Calu3 (cell line): ENCODE results near the gene AGA. TPM values are rescaled to one million over a fixed set of nuclear protein-coding genes. Genes with fewer than 3 reads are reported as not detected.

ENCODE experiments used
- Bru-seq: library from RNA; stranded (reverse); fragments of 400-500 nt; gene quantifications from one replicate; lab custom pipeline; 2021; lab: Mats Ljungman, UMichigan
- BruChase-seq, 2 experiments: library from RNA; stranded (reverse); fragments of 400-500 nt; gene quantifications; one replicate each; lab custom pipeline; 2021; lab: Mats Ljungman, UMichigan
- BruUV-seq: library from RNA; stranded (reverse); fragments of 400-500 nt; replicated peaks from 2 replicates; lab custom pipeline; 2021; lab: Mats Ljungman, UMichigan
- CTCF ChIA-PET: fragments of 300-600 bp; sonication (Branson Sonifier 250); formaldehyde crosslinking; loops from one replicate; lab custom pipeline; 2022; ENCODE audit warnings: antibody characterized with exemption; lab: Charles Lee
- DNase-seq: peaks from one replicate; pipeline ENCODE4 v3.0.0; 2022
- H3K27ac Mint-ChIP-seq: one replicate; pipeline ENCODE4 v1.8.0; 2022; ENCODE audit warnings: mixed read lengths; ENCODE audit not compliant: unreplicated experiment
- H3K27me3 Mint-ChIP-seq: one replicate; pipeline ENCODE4 v1.8.0; 2022; ENCODE audit warnings: mixed read lengths; ENCODE audit not compliant: unreplicated experiment
- H3K36me3 Mint-ChIP-seq: one replicate; pipeline ENCODE4 v1.8.0; 2022; ENCODE audit warnings: mild to moderate bottlenecking, moderate library complexity, mixed read lengths; ENCODE audit not compliant: insufficient read depth, unreplicated experiment
- H3K4me1 Mint-ChIP-seq: one replicate; pipeline ENCODE4 v1.8.0; 2022; ENCODE audit warnings: mild to moderate bottlenecking, low read depth, mixed read lengths; ENCODE audit not compliant: unreplicated experiment
- H3K4me3 Mint-ChIP-seq: one replicate; pipeline ENCODE4 v1.8.0; 2022; ENCODE audit warnings: mild to moderate bottlenecking, low read depth, moderate library complexity, mixed read lengths; ENCODE audit not compliant: unreplicated experiment
- H3K9me3 Mint-ChIP-seq: one replicate; pipeline ENCODE4 v1.8.0; 2022; ENCODE audit warnings: low read depth, mixed read lengths; ENCODE audit not compliant: unreplicated experiment
- intact Hi-C: fragments of 100-400 bp; cut with micrococcal nuclease; formaldehyde crosslinking; loops from one replicate; pipeline ENCODE4 v1.10.0; 2022; ENCODE audit not compliant: unreplicated experiment
- long read RNA-seq: library from polyadenylated mRNA; stranded (forward); transcript quantifications from one replicate; pipeline ENCODE4 v2.0.0, GENCODE V29; 2022
- total RNA-seq: library from RNA; stranded (reverse); gene quantifications from 2 replicates; pipeline ENCODE4 v1.2.3, GENCODE V29; 2022
- TF ChIP-seq, protein P1 (sequence below): fragments of 200-600 bp; IDR thresholded peaks from one replicate; pipeline ENCODE4 v1.8.0; 2022; ENCODE audit warnings: antibody characterized with exemption; ENCODE audit not compliant: unreplicated experiment

The AGA gene
- total RNA-seq = 21.5 and 22.7 TPM in 2 replicates
- Bru-seq, nascent RNA = percentile 70 among the genes with signal in this experiment
- percentile 66 among the genes with signal in this experiment for BruChase-seq, experiment 1, labeled RNA remaining after a 6-hour chase
- percentile 62 among the genes with signal in this experiment for BruChase-seq, experiment 2, labeled RNA remaining after a 2-hour chase
- long read RNA-seq, transcript AGA-201 (9 exons, 2,107 nt) = major isoform, 43 of 49 reads
- long read RNA-seq, partial matches to known transcripts = 3 of 49 reads
- long read RNA-seq, other reads (novel, unspliced or antisense) = 3 of 49 reads

DNA sequence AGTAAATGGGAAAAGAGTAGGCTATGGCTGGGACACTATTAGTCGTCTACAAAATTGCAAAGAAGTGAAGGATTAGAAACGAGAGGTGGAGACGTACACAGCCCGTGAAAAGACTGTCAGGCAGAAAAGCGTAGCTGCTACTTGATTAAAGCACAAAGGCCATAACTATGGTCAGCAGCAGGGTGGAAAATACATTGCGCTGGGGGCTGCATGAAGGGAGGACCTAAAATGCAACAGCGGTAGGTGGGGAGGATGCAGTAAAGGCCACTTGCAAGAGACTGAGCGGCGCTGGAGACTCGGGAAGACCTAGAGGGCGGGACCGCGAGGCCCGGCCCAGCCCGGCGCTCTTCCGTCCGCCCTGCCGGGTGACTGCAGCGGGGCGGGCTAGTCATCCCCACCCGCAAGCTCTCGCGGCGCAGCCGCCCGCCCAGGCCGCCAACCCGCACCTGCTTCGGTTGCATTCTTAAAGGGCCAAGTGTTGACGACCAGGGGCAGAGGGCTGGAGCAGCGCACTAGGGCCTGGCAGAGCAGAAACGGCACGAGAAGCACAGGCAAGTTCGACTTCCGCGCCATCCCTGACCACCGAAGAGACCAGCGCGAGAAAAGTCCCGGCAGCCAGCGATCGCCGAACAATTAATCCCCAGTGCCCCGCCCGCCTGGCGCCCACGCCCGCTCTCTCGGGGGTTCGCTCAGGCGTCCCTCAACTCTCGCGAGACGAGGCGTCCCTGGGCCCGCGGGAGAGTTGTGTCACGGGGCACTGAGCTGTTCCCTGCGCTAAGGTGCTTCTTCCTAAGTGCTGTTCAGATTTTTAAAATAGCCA is at the start of gene AGA:
TSS of gene AGA (minus strand) at position 635 of the 820 bp plus-strand sequence. CDS start at position 573, 62 bp downstream.
- intact Hi-C loops = loop anchor here (2.0 to 5.0 kb wide), 4 partner anchors 29 to 105 kb away; no protein-coding TSS in a partner anchor
- CTCF ChIA-PET = interaction anchor here (1.3 to 1.4 kb wide), 2 partner anchors 11 to 42 kb away, joined by 3 to 5 read pairs; no protein-coding TSS in a partner anchor
- Mint-ChIP-seq H3K9me3 (no peaks in the 10 kb centered on the region), H3K27me3 (no peaks in the 10 kb centered on the region), H3K4me1 (no peaks in the 10 kb centered on the region), H3K4me3 (peak within 1 kb of the TSS; percentile 78), H3K36me3 (peaks cover 23% of the 10 kb centered on the region), H3K27ac (peak within 1 kb of the TSS; percentile 78)
- TSS peak; percentile 56 for BruUV-seq
- peak; percentile 91 for DNase-seq
- TF ChIP-seq, protein P1, sequence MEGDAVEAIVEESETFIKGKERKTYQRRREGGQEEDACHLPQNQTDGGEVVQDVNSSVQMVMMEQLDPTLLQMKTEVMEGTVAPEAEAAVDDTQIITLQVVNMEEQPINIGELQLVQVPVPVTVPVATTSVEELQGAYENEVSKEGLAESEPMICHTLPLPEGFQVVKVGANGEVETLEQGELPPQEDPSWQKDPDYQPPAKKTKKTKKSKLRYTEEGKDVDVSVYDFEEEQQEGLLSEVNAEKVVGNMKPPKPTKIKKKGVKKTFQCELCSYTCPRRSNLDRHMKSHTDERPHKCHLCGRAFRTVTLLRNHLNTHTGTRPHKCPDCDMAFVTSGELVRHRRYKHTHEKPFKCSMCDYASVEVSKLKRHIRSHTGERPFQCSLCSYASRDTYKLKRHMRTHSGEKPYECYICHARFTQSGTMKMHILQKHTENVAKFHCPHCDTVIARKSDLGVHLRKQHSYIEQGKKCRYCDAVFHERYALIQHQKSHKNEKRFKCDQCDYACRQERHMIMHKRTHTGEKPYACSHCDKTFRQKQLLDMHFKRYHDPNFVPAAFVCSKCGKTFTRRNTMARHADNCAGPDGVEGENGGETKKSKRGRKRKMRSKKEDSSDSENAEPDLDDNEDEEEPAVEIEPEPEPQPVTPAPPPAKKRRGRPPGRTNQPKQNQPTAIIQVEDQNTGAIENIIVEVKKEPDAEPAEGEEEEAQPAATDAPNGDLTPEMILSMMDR = no peak

DNA sequence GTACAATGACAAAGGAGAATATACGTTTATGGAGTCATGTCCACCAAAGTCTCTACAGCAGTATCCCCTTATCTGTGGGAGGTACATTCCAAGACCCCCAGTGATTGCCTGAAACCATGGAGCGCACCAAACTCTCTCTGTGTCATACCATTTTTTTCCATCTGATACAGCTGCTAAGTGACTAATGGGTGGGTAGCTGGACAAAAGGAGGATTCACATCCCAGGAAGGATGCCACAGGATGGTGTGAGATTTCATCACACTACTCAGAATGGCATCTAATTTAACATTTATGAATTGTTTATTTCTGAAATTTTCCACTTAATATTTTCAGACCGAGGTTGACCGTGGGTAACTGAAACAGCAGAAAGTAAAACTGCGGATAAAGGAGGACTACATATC is 49.8 kb upstream of the AGA start:
- CTCF ChIA-PET = no interaction called here
- Mint-ChIP-seq H3K9me3 (no peaks in the 10 kb centered on the region), H3K4me1 (peaks cover 9% of the 10 kb centered on the region), H3K27ac (no peak overlapping the region), H3K4me3 (no peak overlapping the region), H3K27me3 (no peaks in the 10 kb centered on the region), H3K36me3 (no peaks in the 10 kb centered on the region)
- no TSS peak for BruUV-seq
- TF ChIP-seq, protein P1 = no peak
- intact Hi-C loops = no loop called here
- DNase-seq = no peak

DNA sequence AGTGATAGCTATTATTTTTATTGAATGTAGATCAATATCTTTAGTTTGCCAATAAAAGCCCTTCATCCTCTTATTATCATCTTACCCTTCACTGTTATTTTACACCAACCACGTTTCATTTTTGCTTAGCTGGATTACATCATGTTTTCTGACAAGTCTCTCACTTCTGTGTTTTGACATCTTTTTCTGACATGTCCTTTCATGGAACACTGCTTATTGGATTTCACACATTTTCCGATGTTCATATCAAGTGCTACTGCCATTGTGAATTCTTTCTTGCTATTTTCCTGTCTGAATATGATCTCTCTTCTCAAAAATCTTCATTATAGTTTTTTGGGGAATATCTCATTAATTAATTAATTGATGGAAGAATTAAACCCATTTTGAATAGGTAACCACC is 48.5 kb upstream of the AGA start:
- no peaks in the 10 kb centered on the region for H3K36me3 Mint-ChIP-seq
- DNase-seq = no peak
- H3K9me3 Mint-ChIP-seq = no peaks in the 10 kb centered on the region
- peaks cover 21% of the 10 kb centered on the region for H3K4me1 Mint-ChIP-seq
- TF ChIP-seq, protein P1 = no peak
- no TSS peak for BruUV-seq
- intact Hi-C loops = no loop called here
- CTCF ChIA-PET = no interaction called here
- H3K4me3 Mint-ChIP-seq = no peak overlapping the region
- H3K27me3 Mint-ChIP-seq = no peaks in the 10 kb centered on the region
- no peak overlapping the region for H3K27ac Mint-ChIP-seq

DNA sequence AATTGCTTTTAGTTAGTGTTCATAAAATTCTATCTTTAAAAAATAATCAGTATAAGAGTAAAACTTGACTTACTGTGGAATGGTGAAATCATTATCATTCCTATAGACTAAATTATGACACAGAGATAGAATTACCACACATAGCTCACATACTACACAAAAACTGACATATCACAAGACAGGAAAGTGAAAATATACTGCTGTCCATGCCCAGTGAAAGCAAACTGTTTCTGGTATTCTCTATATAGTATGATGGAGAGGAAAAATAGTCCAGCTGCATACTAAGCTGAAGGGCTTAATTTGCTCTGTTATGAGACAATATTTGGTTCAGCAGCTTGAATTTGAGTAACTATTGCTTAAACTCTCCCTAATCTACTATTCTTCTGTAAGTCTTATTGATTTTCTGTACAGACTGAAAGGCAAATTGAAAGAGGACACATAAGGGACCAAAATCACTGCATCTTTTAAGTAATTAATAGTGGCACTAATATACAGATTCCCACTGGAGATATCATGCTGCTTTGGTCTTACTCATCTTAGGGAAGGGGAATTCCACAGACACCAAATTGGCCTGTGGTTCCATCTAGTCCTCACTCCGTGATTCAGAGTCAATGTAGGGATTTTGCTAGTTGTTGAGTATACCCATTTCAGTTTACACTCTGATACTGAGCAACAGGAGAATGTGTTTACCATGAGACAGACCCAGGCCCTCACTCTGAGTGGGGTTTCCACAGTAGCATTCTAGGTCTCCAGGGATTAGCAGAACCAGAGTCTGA is 47.4 kb upstream of the AGA start:
- H3K4me1 Mint-ChIP-seq = peaks cover 32% of the 10 kb centered on the region
- no peaks in the 10 kb centered on the region for H3K27me3 Mint-ChIP-seq
- BruUV-seq = no TSS peak
- H3K9me3 Mint-ChIP-seq = no peaks in the 10 kb centered on the region
- no peak for DNase-seq
- H3K4me3 Mint-ChIP-seq = no peak overlapping the region
- TF ChIP-seq, protein P1 = no peak
- H3K27ac Mint-ChIP-seq = no peak overlapping the region
- intact Hi-C loops = no loop called here
- CTCF ChIA-PET = no interaction called here
- H3K36me3 Mint-ChIP-seq = no peaks in the 10 kb centered on the region
